Caco-2 (cell line): Measurements from ENCODE around the gene NUP98. TPM values are rescaled to one million over a fixed set of nuclear protein-coding genes. Genes with fewer than 3 reads are reported as not detected.

Source experiments
- BruUV-seq: library from RNA; stranded (reverse); fragments of 400-500 nt; replicated peaks from 2 replicates; lab custom pipeline; 2021; lab: Mats Ljungman, UMichigan
- CTCF ChIA-PET: fragments of 300-600 bp; sonication (Branson Sonifier 250); formaldehyde crosslinking; loops from one replicate; lab custom pipeline; 2022; ENCODE audit warnings: antibody characterized with exemption; lab: Charles Lee
- POLR2A ChIA-PET: fragments of 300-600 bp; sonication (Branson Sonifier 250); formaldehyde crosslinking; loops from one replicate; lab custom pipeline; 2022; ENCODE audit warnings: antibody characterized with exemption; lab: Charles Lee
- DNase-seq, 2 experiments: peaks; one replicate each; pipeline versions ENCODE4 v3.0.0 to v3.0.0-alpha.2; 2020 to 2022
- H3K27me3 ChIP-seq: replicated peaks from 2 replicates; pipeline ENCODE4 v1.6.0; 2011; ENCODE audit warnings: low read length; ENCODE audit not compliant: control insufficient read depth, insufficient read depth
- H3K36me3 ChIP-seq: 2 replicates; pipeline ENCODE4 v1.5.1; 2011; ENCODE audit warnings: low read length; ENCODE audit not compliant: control insufficient read depth, insufficient read depth
- H3K4me1 ChIP-seq: fragments of 250-450 bp; sonication (Bioruptor Pico); 2 replicates; pipeline ENCODE4 v1.5.1; 2020; ENCODE audit warnings: mild to moderate bottlenecking
- H3K4me3 ChIP-seq: 2 replicates; pipeline ENCODE4 v1.5.1; 2011; ENCODE audit warnings: low read depth, mild to moderate bottlenecking, control low read depth, low read length
- H3K9me3 ChIP-seq: fragments of 250-450 bp; sonication (Bioruptor Pico); 2 replicates; pipeline ENCODE4 v1.5.1; 2020; ENCODE audit warnings: mild to moderate bottlenecking, moderate library complexity
- H3K27ac Mint-ChIP-seq: one replicate; pipeline ENCODE4 v1.8.0; 2022; ENCODE audit warnings: mixed read lengths; ENCODE audit not compliant: unreplicated experiment
- H3K27me3 Mint-ChIP-seq: one replicate; pipeline ENCODE4 v1.8.0; 2022; ENCODE audit warnings: mixed read lengths; ENCODE audit not compliant: insufficient read depth, unreplicated experiment
- H3K36me3 Mint-ChIP-seq: one replicate; pipeline ENCODE4 v1.8.0; 2022; ENCODE audit warnings: mild to moderate bottlenecking, mixed read lengths; ENCODE audit not compliant: insufficient read depth, unreplicated experiment
- H3K4me1 Mint-ChIP-seq: one replicate; pipeline ENCODE4 v1.8.0; 2022; ENCODE audit warnings: low read depth, mixed read lengths; ENCODE audit not compliant: unreplicated experiment
- H3K4me3 Mint-ChIP-seq: one replicate; pipeline ENCODE4 v1.8.0; 2022; ENCODE audit warnings: mild to moderate bottlenecking, moderate library complexity, mixed read lengths; ENCODE audit not compliant: unreplicated experiment
- H3K9me3 Mint-ChIP-seq: one replicate; pipeline ENCODE4 v1.8.0; 2022; ENCODE audit warnings: mixed read lengths; ENCODE audit not compliant: unreplicated experiment
- CTCF ChIP-seq, 2 experiments: fragments of 200-600 bp in 1 of 2; IDR thresholded peaks; 1 replicate in 1 of 2; 2 replicates in 1 of 2; pipeline versions ENCODE4 v1.5.1 to v1.8.0; 2011 to 2022; ENCODE audit warnings: antibody characterized with exemption in 1 of 2, control low read depth in 1 of 2, inconsistent platforms in 1 of 2, low read depth in 1 of 2, low read length in 1 of 2, mild to moderate bottlenecking in 1 of 2, moderate library complexity in 1 of 2; ENCODE audit not compliant: insufficient read depth in 1 of 2, severe bottlenecking in 1 of 2, unreplicated experiment in 1 of 2
- intact Hi-C: fragments of 100-400 bp; cut with micrococcal nuclease; formaldehyde crosslinking; loops from one replicate; pipeline ENCODE4 v1.10.0; 2022; ENCODE audit not compliant: unreplicated experiment
- total RNA-seq: library from RNA; stranded (reverse); gene quantifications from 2 replicates; pipeline ENCODE4 v1.2.3, GENCODE V29; 2022

The NUP98 gene
- total RNA-seq, 1 experiment from 2014 or later: 146 TPM

GRCh38 chr11:3738723-3739122 lies 58.6 kb downstream of the NUP98 start:
- no peak overlapping the region for H3K27ac Mint-ChIP-seq
- no TSS peak for BruUV-seq
- ChIA-PET CTCF (interaction anchor here (0.5 kb wide), 1 partner anchor 43 kb away, joined by 3 read pairs; no protein-coding TSS in a partner anchor), POLR2A (no interaction called here)
- no peak overlapping the region for H3K4me3 Mint-ChIP-seq
- intact Hi-C loops: loop anchor here (5.0 kb wide), 1 partner anchor 69 kb away; the partner anchor contains the start of gene PGAP2
- Histone ChIP-seq H3K4me3 (no peak overlapping the region), H3K9me3 (no peaks in the 10 kb centered on the region), H3K4me1 (no peaks in the 10 kb centered on the region), H3K36me3 (peaks cover 2% of the 10 kb centered on the region; the same call in 1 of the 2 replicates), H3K27me3 (no peaks in the 10 kb centered on the region)
- H3K4me1 Mint-ChIP-seq: peaks cover 5% of the 10 kb centered on the region
- H3K9me3 Mint-ChIP-seq: no peaks in the 10 kb centered on the region
- TF ChIP-seq CTCF (IDR thresholded peaks at IDR 0.05; ENCODE audit: insufficient read depth in 1 of 2, low read depth in 1 of 2, low read length in 1 of 2, severe bottlenecking in 1 of 2, unreplicated experiment in 1 of 2): no peak
- peaks cover 97% of the 10 kb centered on the region for H3K36me3 Mint-ChIP-seq
- no peaks in the 10 kb centered on the region for H3K27me3 Mint-ChIP-seq
- DNase-seq: no peak

- Histone ChIP-seq H3K36me3 (peaks cover 2% of the 10 kb centered on the region; the same call in 1 of the 2 replicates), H3K27me3 (no peaks in the 10 kb centered on the region), H3K4me3 (no peak overlapping the region), H3K4me1 (no peaks in the 10 kb centered on the region), H3K9me3 (no peaks in the 10 kb centered on the region)
- POLR2A ChIA-PET: no interaction called here
- intact Hi-C loops: loop anchor here (5.0 kb wide), 1 partner anchor 69 kb away; the partner anchor contains the start of gene PGAP2
- CTCF ChIA-PET: interaction anchor here (0.5 kb wide), 1 partner anchor 44 kb away, joined by 3 read pairs; no protein-coding TSS in a partner anchor
- Mint-ChIP-seq H3K27me3 (no peaks in the 10 kb centered on the region), H3K27ac (no peak overlapping the region), H3K4me3 (no peak overlapping the region), H3K4me1 (peaks cover 6% of the 10 kb centered on the region), H3K36me3 (peaks cover 97% of the 10 kb centered on the region), H3K9me3 (no peaks in the 10 kb centered on the region)
- BruUV-seq: no TSS peak
- no peak for DNase-seq
- no peak for TF ChIP-seq CTCF (IDR thresholded peaks at IDR 0.05; ENCODE audit: insufficient read depth in 1 of 2, low read depth in 1 of 2, low read length in 1 of 2, severe bottlenecking in 1 of 2, unreplicated experiment in 1 of 2)
Observed at GRCh38 chr11:3738241-3738640, 59.1 kb downstream of the NUP98 start.

- H3K27me3 ChIP-seq: no peaks in the 10 kb centered on the region
- Mint-ChIP-seq H3K4me1 (peaks cover 13% of the 10 kb centered on the region), H3K36me3 (peaks cover 97% of the 10 kb centered on the region), H3K4me3 (no peak overlapping the region), H3K27me3 (no peaks in the 10 kb centered on the region), H3K27ac (no peak overlapping the region), H3K9me3 (no peaks in the 10 kb centered on the region)
- POLR2A ChIA-PET: no interaction called here
- H3K36me3 ChIP-seq: peaks cover 2% of the 10 kb centered on the region; the same call in 1 of the 2 replicates
- no peak overlapping the region for H3K4me3 ChIP-seq
- no peak for TF ChIP-seq CTCF (IDR thresholded peaks at IDR 0.05; ENCODE audit: insufficient read depth in 1 of 2, low read depth in 1 of 2, low read length in 1 of 2, severe bottlenecking in 1 of 2, unreplicated experiment in 1 of 2)
- intact Hi-C loops: loop anchor here (5.0 kb wide), 1 partner anchor 70 kb away; the partner anchor contains the start of gene PGAP2
- CTCF ChIA-PET: no interaction called here
- no peak for DNase-seq
- no TSS peak for BruUV-seq
- H3K4me1 ChIP-seq: no peaks in the 10 kb centered on the region
- no peaks in the 10 kb centered on the region for H3K9me3 ChIP-seq
Observed at GRCh38 chr11:3737386-3737933, 59.9 kb downstream of the NUP98 start.
